GM10847 (cell line): ENCODE results near the gene DLGAP4.

Experiments used
- POLR2A ChIP-seq: IDR thresholded peaks from 2 replicates; pipeline ENCODE4 v1.6.1; 2011; ENCODE audit not compliant: insufficient read length; ENCODE audit errors: extremely low read depth

Gene DLGAP4

GRCh38 chr20:36548704-36549627 is 242.8 kb downstream of the DLGAP4 start:
- no peak for TF ChIP-seq POLR2A

GRCh38 chr20:36549628-36549941 is 243.4 kb downstream of the DLGAP4 start:
- no peak for TF ChIP-seq POLR2A

DNA sequence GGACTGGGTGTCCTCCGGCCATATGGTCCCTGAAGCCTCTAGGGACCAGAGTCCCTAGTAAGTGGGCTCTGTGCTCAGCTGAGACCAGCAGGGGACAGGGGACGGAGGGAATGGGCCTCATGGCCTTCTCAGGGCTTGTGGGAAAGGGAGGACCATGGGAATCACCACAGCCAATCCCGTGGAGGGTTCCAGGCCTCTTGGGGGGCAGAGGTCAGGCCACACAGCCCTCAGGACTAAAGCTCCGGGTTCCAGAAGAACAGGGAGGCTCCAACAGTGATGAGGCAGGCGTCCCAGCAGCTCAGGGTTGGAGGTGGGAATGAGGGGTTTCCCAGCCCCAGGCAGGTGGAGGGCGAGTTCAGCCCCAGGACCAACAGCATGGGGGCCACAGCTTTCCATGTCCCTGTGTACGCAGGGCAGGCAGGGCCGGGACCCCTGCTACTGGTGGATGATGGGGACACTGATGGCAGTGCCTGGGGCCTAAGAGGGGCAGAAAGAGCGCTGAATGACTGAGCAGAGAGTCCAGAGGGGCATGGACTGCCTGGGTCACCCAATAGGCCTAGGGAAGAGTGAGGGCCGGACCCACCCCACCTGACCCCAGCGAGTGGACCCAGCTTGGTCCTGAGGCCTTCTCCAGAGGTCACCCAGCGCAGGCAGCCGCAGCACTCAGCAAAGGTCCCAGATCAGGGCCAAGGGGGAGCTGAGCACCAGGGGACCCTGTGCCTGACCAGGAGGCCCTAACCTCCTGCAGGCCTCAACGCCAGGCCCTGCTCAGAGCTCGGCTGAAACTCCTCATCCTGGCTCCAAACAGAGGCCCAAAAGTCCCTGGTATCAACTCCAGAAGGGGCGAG is 244.0 kb downstream of the DLGAP4 start:
- no peak for TF ChIP-seq POLR2A

DNA sequence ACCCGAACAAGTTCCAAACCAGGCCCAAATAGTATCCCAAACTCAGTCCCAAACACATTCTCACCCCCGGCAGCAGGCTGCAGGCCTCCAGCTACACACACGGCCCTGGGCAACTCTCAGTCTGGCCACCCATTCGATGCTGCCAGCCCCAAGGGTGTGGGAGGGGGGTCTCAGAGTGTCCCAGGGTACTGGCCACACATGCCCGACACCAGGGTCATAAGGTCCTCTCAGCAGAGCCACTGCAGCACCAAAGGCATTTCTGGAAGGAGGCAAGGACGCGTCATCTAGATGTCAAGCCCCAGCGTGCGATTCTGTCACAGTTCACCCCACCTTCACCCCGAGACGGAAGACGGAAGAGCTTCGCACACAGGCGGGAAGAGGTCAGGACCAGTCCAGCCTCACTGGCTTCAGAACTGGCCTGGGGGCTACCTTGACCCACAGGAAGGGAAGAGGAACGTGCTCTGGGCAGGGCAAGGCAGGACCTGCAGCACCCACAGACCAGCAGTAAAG is 244.7 kb downstream of the DLGAP4 start:
- TF ChIP-seq POLR2A, result no peak

GRCh38 chr20:36555248-36555647 is 249.1 kb downstream of the DLGAP4 start:
- no peak for TF ChIP-seq POLR2A

DNA sequence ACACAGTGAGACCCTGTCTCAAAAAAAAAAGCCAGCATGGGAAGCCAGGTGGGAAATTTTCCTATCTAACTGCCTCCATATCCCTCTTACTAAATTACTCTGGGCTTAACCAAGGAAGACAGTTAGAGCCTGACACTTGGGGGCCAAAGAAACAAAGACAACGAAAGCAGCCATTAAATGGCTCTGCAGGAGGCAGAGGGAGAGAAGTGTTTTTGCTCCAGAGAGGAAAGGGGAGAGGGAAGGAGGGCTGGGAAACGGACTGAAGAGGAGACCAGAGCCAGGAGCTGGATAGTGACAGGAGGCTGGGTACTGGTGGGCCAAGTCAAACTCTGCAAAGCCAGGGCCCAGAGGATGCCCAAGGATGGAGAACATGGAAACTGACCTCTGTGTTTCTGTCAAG is 256.6 kb downstream of the DLGAP4 start:
- TF ChIP-seq POLR2A, result no peak

- TF ChIP-seq POLR2A, result no peak
These were observed 257.2 kb downstream of the DLGAP4 start for GRCh38 chr20:36563374-36563773.

GRCh38 chr20:36565520-36565919 is 259.4 kb downstream of the DLGAP4 start:
- TF ChIP-seq POLR2A, result no peak

DNA sequence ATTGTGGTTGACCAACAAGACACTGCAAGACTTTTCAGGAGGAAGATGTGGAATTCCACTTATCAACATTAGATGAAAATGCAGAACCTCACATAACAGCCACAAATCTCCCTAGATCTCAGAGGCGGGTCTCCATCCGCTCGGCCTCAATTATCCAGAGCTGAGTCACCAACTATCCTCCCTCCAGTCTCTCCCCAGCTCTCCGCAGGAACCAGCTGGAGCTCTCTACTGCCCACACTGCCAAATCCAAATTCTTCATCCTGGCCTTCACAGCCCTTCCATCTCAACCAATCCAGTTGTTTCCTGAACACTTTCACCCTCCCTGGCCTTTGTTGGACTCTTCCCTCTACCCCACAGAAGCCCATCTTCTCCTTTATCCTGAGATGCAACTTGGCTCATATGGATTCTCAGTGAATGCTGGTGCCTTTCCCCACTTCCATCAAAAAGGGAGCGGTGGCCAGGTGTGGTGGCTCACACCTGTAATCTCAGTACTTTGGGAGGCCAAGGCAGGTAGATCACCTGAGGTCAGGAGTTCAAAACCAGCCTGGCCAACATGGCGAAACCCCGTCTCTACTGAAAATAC is 263.8 kb downstream of the DLGAP4 start:
- no peak for TF ChIP-seq POLR2A

DNA sequence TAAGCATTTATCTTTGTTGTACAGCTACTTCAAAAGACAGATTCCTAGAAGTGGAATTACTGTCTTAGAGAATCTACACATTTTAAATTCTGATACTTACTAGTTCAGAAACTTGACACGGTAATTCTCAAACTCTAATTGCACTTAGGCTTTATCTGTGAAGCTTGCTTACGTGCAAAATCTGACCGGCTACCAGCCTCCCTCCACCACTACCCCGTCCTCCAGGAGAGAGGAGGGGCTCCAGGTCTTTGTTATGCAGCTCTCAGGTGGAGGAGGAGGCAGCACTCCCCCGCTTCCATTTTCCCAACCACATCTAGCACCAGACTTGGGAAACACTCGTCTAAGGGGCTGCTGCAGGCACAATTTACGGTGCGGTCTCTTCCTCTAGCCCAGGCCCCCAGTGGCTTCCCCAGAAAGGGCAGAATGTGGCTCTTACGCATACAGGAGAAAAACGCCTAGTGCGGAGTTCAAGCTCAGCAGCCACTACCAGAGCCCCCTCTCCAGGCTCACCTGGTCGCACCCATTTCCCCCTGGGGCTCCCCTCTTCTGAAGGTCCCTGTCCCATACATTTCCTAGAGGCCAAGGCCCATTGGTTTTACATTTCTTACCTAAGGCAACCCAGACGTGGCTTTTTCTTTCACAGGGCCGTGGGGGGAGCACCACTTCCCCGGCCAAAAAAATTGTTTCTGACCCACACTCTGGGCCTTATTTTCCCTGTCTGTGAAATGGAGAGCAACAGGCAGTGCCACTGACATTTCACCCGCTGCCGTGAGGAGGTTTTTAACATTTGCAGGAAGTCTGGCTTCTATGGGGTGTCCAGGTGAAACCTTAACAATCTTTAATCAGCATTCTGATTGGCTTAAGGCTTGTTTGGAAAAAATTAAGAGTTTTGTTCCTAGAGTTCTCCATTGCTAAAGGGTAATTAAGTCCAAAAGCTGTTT is 265.7 kb downstream of the DLGAP4 start:
- no peak for TF ChIP-seq POLR2A

DNA sequence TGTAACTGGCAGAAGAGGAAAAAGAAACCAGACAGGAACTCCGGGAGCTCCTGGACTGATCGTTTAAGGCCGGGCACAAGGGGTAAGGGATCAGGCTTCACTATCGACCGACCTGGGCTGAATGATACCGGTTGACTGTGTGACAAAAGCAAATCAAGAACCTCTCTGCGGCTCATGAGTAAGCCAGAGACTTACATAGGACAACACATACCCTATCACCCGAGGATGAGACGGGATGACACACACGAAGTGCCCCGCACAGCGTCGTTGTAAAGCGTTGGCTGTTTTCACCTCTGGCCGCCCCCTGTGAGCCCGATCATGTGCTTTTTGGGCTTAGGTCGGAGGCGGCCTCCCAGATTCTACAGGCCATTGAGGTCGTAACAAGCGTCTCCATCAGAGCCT is 266.6 kb downstream of the DLGAP4 start:
- no peak for TF ChIP-seq POLR2A

DNA sequence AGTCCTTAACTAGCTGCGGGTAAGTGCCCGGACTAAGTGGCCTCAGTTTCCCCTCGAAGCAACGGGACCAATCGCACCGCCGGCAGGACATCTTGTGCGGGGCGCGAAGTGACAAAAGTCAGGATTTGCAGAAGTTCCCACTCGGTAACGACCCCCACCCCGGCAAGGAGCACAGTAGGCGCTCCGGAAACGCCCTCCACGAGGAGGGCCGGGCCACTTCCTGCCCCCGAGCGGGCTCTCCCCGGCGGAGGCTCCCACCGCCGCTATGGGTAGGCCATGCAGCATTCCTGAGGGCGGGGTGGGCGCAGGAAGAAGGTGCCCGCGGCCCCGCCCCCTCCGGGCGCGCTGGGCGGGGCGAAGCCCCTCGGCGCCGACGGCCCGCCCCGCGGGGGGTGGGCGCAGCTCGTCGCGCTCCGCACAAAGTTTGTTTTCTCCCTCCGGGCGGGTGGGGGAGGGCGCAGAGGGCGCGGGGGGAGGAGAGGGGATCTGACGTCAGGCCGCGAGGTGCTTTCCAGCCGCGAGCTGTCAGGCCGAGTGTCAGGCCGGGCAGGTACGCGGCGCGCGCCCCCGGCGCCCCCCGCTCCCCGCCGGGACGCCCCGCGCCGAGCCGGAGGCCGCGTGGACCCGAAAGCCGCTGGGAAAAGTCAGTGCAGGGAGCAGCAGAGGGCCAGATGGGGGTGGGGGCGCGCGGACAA is 267.1 kb downstream of the DLGAP4 start, which contains the start of gene TGIF2:
TGIF2 (plus strand) TSS at position 495 of the 695 bp plus-strand sequence. CDS start 5,178 bp downstream, outside the sequence.
- TF ChIP-seq POLR2A, result peak; percentile 73

- no peak for TF ChIP-seq POLR2A
These were observed 267.7 kb downstream of the DLGAP4 start for GRCh38 chr20:36573798-36574365.
